Mammary epithelial cell (primary cell): ENCODE data around the gene DIS3L2.

Source experiments
- EZH2 ChIP-seq: IDR thresholded peaks from 2 replicates; pipeline ENCODE4 v1.6.1; 2012; ENCODE audit warnings: low read length, inconsistent platforms, borderline replicate concordance
- TF ChIP-seq, protein P1 (sequence below), 2 donors: IDR thresholded peaks in 1 of 2; conservative IDR thresholded peaks in 1 of 2; 2 replicates each; pipeline ENCODE4 v1.5.1; 2011 to 2012; ENCODE audit warnings: inconsistent platforms in 2 of 2, low read length in 2 of 2, mild to moderate bottlenecking in 2 of 2, control low read depth in 1 of 2, low read depth in 1 of 2; ENCODE audit not compliant: insufficient read depth in 1 of 2; ENCODE audit errors: extremely low read depth in 1 of 2

DNA sequence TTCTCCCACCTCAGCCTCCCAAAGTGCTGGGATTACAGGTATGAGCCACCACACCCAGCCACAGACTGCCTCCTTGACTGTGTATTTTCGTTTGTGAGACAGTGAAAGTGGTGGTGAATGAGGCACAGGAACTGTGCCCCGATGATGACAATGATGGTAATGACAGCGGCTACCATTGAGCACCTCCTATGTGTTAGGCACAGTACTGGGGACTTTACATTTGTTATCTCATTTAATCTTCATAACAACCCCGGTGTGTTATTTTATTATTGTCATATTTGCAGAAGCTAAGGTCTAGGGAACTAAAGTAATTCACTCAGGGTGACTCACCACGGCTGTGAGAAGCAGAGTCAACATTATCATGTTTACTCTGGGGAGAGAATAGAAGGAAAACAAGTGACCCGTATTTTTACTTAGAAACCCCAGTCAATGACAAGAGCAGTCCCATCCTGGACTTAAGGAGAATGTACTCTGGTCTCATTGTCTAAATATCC, 339.4 kb downstream of the DIS3L2 start:
- TF ChIP-seq, protein P1, sequence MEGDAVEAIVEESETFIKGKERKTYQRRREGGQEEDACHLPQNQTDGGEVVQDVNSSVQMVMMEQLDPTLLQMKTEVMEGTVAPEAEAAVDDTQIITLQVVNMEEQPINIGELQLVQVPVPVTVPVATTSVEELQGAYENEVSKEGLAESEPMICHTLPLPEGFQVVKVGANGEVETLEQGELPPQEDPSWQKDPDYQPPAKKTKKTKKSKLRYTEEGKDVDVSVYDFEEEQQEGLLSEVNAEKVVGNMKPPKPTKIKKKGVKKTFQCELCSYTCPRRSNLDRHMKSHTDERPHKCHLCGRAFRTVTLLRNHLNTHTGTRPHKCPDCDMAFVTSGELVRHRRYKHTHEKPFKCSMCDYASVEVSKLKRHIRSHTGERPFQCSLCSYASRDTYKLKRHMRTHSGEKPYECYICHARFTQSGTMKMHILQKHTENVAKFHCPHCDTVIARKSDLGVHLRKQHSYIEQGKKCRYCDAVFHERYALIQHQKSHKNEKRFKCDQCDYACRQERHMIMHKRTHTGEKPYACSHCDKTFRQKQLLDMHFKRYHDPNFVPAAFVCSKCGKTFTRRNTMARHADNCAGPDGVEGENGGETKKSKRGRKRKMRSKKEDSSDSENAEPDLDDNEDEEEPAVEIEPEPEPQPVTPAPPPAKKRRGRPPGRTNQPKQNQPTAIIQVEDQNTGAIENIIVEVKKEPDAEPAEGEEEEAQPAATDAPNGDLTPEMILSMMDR (conservative IDR thresholded peaks at IDR 0.05 in 1 of 2, IDR thresholded peaks at IDR 0.05 in 1 of 2; ENCODE audit: extremely low read depth in 1 of 2, insufficient read depth in 1 of 2, low read depth in 1 of 2, low read length in 2 of 2): no peak
- TF ChIP-seq EZH2: no peak
